D721Med (cell line): Measurements from ENCODE around the gene MEF2B.
"Not testable (repeated sequence)": the region's sequence is repeated elsewhere in the genome, so short reads cannot be mapped to it uniquely, and the experiment has no call there.

Source experiments
- DNase-seq: peaks from one replicate; pipeline ENCODE4 v3.0.0; 2011; ENCODE audit warnings: low spot score; ENCODE audit not compliant: insufficient read length
- FAIRE-seq: peaks from 2 replicates; lab custom pipeline; 2011; peaks lifted over from hg19 to GRCh38; lab: Jason Lieb, UNC
- CTCF ChIP-seq: IDR thresholded peaks from 2 replicates; pipeline ENCODE4 v1.5.1; 2012; ENCODE audit warnings: mild to moderate bottlenecking, control low read depth; ENCODE audit not compliant: insufficient read depth; ENCODE audit errors: missing control alignments

MEF2B gene

GRCh38 chr19:19111967-19112580 is 58.0 kb downstream of the MEF2B start:
- DNase-seq (no peak), FAIRE-seq (no peak)
- TF ChIP-seq CTCF = no peak

GRCh38 chr19:19111136-19111835 is 58.8 kb downstream of the MEF2B start:
- TF ChIP-seq CTCF = no peak
- no peak for FAIRE-seq
- no peak for DNase-seq

GRCh38 chr19:19110410-19111135 is 59.5 kb downstream of the MEF2B start:
- no peak for TF ChIP-seq CTCF
- FAIRE-seq (no peak), DNase-seq (no peak)

GRCh38 chr19:19109601-19110000 is 60.5 kb downstream of the MEF2B start:
- FAIRE-seq = no peak
- no peak for TF ChIP-seq CTCF
- DNase-seq = no peak

GRCh38 chr19:19107654-19108053 is 62.4 kb downstream of the MEF2B start:
- DNase-seq (no peak), FAIRE-seq (no peak)
- TF ChIP-seq CTCF = no peak

- DNase-seq, FAIRE-seq: not testable (repeated sequence)
These were observed 63.1 kb downstream of the MEF2B start for GRCh38 chr19:19106938-19107337.

GRCh38 chr19:19106056-19106551 is 64.0 kb downstream of the MEF2B start:
- FAIRE-seq (no peak), DNase-seq (no peak)
- TF ChIP-seq CTCF = no peak
